ENCODE data around the gene DNAJC7. TPM values are rescaled to one million over a fixed set of nuclear protein-coding genes. Genes with fewer than 3 reads are reported as not detected.
A peak's percentile ranks its signal among the peaks of the same experiment; 100 is the strongest.

Gene DNAJC7
- polyA plus RNA-seq, 3 donors, result 43.8 to 86.1 (median 65.2) TPM

- H3K27ac ChIP-seq (ENCODE audit: low read depth, low read length), result no peak overlapping the region
- WGBS, 3 donors, result 76 to 92% (median 92%) methylated on average over 34 to 37 of the region's 37 CpGs
Observed at GRCh38 chr17:41967921-41968578, 49.2 kb downstream of the DNAJC7 start.

- 6 to 22% (median 18%) methylated on average over 39 of the region's 39 CpGs for WGBS, 3 donors
- H3K27ac ChIP-seq (ENCODE audit: low read depth, low read length), result no peak overlapping the region
Observed at GRCh38 chr17:41967141-41967920, 49.9 kb downstream of the DNAJC7 start.

GRCh38 chr17:41966463-41967140 lies 50.6 kb downstream of the DNAJC7 start, which contains the start of gene CNP:
TSS of gene CNP (plus strand) at chr17:41966795. CDS start at chr17:41966885, 90 bp downstream.
- 0% methylated on average over 55 to 71 of the region's 71 CpGs for WGBS, 3 donors
- H3K27ac ChIP-seq (ENCODE audit: low read depth, low read length), result peak within 1 kb of the TSS; percentile 44

- peak overlapping the region; percentile 44 for H3K27ac ChIP-seq (ENCODE audit: low read depth, low read length)
- WGBS, 3 donors, result 1 to 4% (median 3%) methylated on average over 18 of the region's 18 CpGs
Observed at GRCh38 chr17:41965694-41966462, 51.4 kb downstream of the DNAJC7 start.

GRCh38 chr17:41962768-41963434 lies 54.3 kb downstream of the DNAJC7 start:
- no peak overlapping the region for H3K27ac ChIP-seq (ENCODE audit: low read depth, low read length)
- WGBS, 3 donors, result 19 to 24% (median 19%) methylated on average over 9 of the region's 9 CpGs

- H3K27ac ChIP-seq (ENCODE audit: low read depth, low read length), result no peak overlapping the region
- 43 to 98% (median 80%) methylated on average over 5 of the region's 5 CpGs for WGBS, 3 donors
Observed at GRCh38 chr17:41962111-41962510, 55.1 kb downstream of the DNAJC7 start.

GRCh38 chr17:41959336-41960095 lies 57.7 kb downstream of the DNAJC7 start:
- no peak overlapping the region for H3K27ac ChIP-seq (ENCODE audit: low read depth, low read length)
- WGBS, 3 donors, result 47 to 50% (median 47%) methylated on average over 17 of the region's 17 CpGs

GRCh38 chr17:41959030-41959335 lies 58.3 kb downstream of the DNAJC7 start:
- no peak overlapping the region for H3K27ac ChIP-seq (ENCODE audit: low read depth, low read length)
- 45 to 60% (median 54%) methylated on average over 2 of the region's 2 CpGs for WGBS, 3 donors

- WGBS, 3 donors, result 84 to 88% (median 85%) methylated on average over 6 of the region's 6 CpGs
- no peak overlapping the region for H3K27ac ChIP-seq (ENCODE audit: low read depth, low read length)
Observed at GRCh38 chr17:41957869-41958439, 59.3 kb downstream of the DNAJC7 start.

- 53 to 62% (median 61%) methylated on average over 11 of the region's 11 CpGs for WGBS, 3 donors
Observed at GRCh38 chr17:41957031-41957868, 60.0 kb downstream of the DNAJC7 start.

GRCh38 chr17:41956522-41956921 lies 60.7 kb downstream of the DNAJC7 start:
- 85 to 95% (median 89%) methylated on average over 6 of the region's 6 CpGs for WGBS, 3 donors
- no peak overlapping the region for H3K27ac ChIP-seq (ENCODE audit: low read depth, low read length)

More at GRCh38 chr17:41957031-41957868, 60.0 kb downstream of the DNAJC7 start:
- no peak overlapping the region for H3K27ac ChIP-seq (ENCODE audit: low read depth, low read length)

- WGBS, 3 donors, result 84 to 87% (median 85%) methylated on average over 11 of the region's 11 CpGs
- no peak overlapping the region for H3K27ac ChIP-seq (ENCODE audit: low read depth, low read length)
Observed at GRCh38 chr17:41948762-41949460, 68.3 kb downstream of the DNAJC7 start.

- no peak overlapping the region for H3K27ac ChIP-seq (ENCODE audit: low read depth, low read length)
- 53 to 69% (median 61%) methylated on average over 3 of the region's 3 CpGs for WGBS, 3 donors
Observed at GRCh38 chr17:41944943-41945342, 72.3 kb downstream of the DNAJC7 start.

- no peak overlapping the region for H3K27ac ChIP-seq (ENCODE audit: low read depth, low read length)
- WGBS, 3 donors, result 90 to 94% (median 92%) methylated on average over 3 of the region's 3 CpGs
Observed at GRCh38 chr17:41943492-41943891, 73.7 kb downstream of the DNAJC7 start.

- no peak overlapping the region for H3K27ac ChIP-seq (ENCODE audit: low read depth, low read length)
- 94 to 96% (median 95%) methylated on average over 8 of the region's 8 CpGs for WGBS, 3 donors
Observed at GRCh38 chr17:41942626-41943373, 74.4 kb downstream of the DNAJC7 start.
